Heart right ventricle (tissue), 16 donors: ENCODE measurements around the gene CABLES1. TPM values are rescaled to one million over a fixed set of nuclear protein-coding genes. Genes with fewer than 3 reads are reported as not detected.

Experiments
- ATAC-seq, 8 donors: fragments of 200-7000 bp; cut with Tn5 transposase; one replicate each; pipeline ENCODE4 v1.9.1; 2020; ENCODE audit warnings: mild to moderate bottlenecking in 8 of 8, moderate library complexity in 8 of 8, moderate number of reproducible peaks in 1 of 8
- DNase-seq, 2 donors: peaks; one replicate each; pipeline ENCODE4 v3.0.0-alpha.2; 2020
- H3K27ac ChIP-seq, 10 donors: fragments of 200-600 bp; sonication (generic) in 2 of 10; one replicate each; pipeline versions ENCODE4 v1.5.0 to v1.8.0; 2020 to 2022; ENCODE audit warnings: mild to moderate bottlenecking in 3 of 10
- H3K27me3 ChIP-seq, 7 donors: fragments of 200-600 bp; one replicate each; pipeline ENCODE4 v1.8.0; 2021 to 2022; ENCODE audit warnings: mild to moderate bottlenecking in 2 of 7
- H3K36me3 ChIP-seq, 9 donors: fragments of 200-600 bp; sonication (generic) in 1 of 9; one replicate each; pipeline versions ENCODE4 v1.5.0 to v1.8.0; 2020 to 2022; ENCODE audit warnings: mild to moderate bottlenecking in 2 of 9
- H3K4me1 ChIP-seq, 9 donors: fragments of 200-600 bp; sonication (generic) in 1 of 9; one replicate each; pipeline versions ENCODE4 v1.5.0 to v1.8.0; 2020 to 2022; ENCODE audit warnings: mild to moderate bottlenecking in 4 of 9
- H3K4me3 ChIP-seq, 10 donors: fragments of 200-600 bp; sonication (generic) in 2 of 10; one replicate each; pipeline versions ENCODE4 v1.5.0 to v1.8.0; 2020 to 2022; ENCODE audit warnings: mild to moderate bottlenecking in 7 of 10, moderate library complexity in 2 of 10
- H3K9me3 ChIP-seq, 11 donors: fragments of 200-600 bp in 10 of 11; sonication (generic) in 2 of 11; one replicate each; pipeline versions ENCODE4 v1.5.0 to v1.8.0; 2013 to 2022; ENCODE audit warnings: mild to moderate bottlenecking in 2 of 11, control low read depth in 1 of 11, moderate library complexity in 1 of 11
- WGBS, 2 donors: extraction: QIAGEN DNeasy Blood & Tissue Kit; methylation state at CpG; one replicate each; pipeline ENCODE4 v1.1.7; 2013; ENCODE audit warnings: inconsistent platforms in 1 of 2; 5-methylcytosine and 5-hydroxymethylcytosine counted together
- intact Hi-C, 10 donors: fragments of 100-400 bp; cut with DNase I; formaldehyde crosslinking; loops; one replicate each; pipeline versions ENCODE4 v1.11.1 to v1.14.2; 2022
- polyA plus RNA-seq, 2 donors: library from polyadenylated mRNA; stranded (reverse); fragments of 200-250 nt; gene quantifications; one replicate each; pipeline ENCODE4 v1.2.3, GENCODE V29; 2013
- total RNA-seq, 10 donors: library from RNA; stranded (reverse); fragmentation: NEBNext Ultra II Directional in 3 of 10; extraction: Animal tissue kit (Norgen Biotek cat#: 25700) in 3 of 10; gene quantifications; one replicate each; pipeline versions ENCODE4 v1.2.1 to v1.2.4, GENCODE V29; 2021 to 2023
- TF ChIP-seq, protein P1 (sequence below), 9 donors: fragments of 200-600 bp; sonication (generic) in 2 of 9; IDR thresholded peaks; one replicate each; pipeline versions ENCODE4 v1.5.0 to v1.8.0; 2021 to 2022; ENCODE audit warnings: antibody characterized with exemption in 9 of 9, mild to moderate bottlenecking in 5 of 9, moderate library complexity in 1 of 9
- donor health status: Arrhythmogenic right ventricular cardiomyopathy.
- donor health status: ischemic (EF 13 %, LVEDD 7.1; RV severe dilation, severe dysfunction).
- donor health status: healthy with polysubstance abuse.
- donor health status: DM: no; HTN: yes; CAD: no.
- donor health status: DM: no; HTN: no; CAD: no.
- donor health status: ischemic (EF 25% LVEDD 6.9; RV normal size, moderate dysfunction).
- donor health status: ischemic (EF 25% LVEDD 5.7; RV mildly dilated, moderate dysfunction).
- donor health status: healthy.
- donor health status: DM: yes; HTN: yes; CAD: no.
- donor health status: Ischemic cardiomyopathy.
- donor health status: ischemic (EF 35%, LVEDD 5.7; RV mildly dilated, moderate dysfunction).
- donor health status: nonischemic (EF 11% LVEDD 7.7; RV severe dilation, severe dysfunction).
- donor health status: DM: yes; HTN: yes; CAD: no.
- donor health status: PGD.
- donor health status: ischemic (EF 29% LVEDD 5.4; RV normal size, mild dysfunction).
- donor health status: nonischemic (EF 23%, LVEDD 6.1; RV moderate dilation, normal function).

The CABLES1 gene
- total and polyA plus RNA-seq, 12 donors: 1.0 to 2.2 (median 1.8) TPM

- H3K36me3 ChIP-seq: no peaks in the 10 kb centered on the region
- DNase-seq: no peak
- TF ChIP-seq, protein P1, sequence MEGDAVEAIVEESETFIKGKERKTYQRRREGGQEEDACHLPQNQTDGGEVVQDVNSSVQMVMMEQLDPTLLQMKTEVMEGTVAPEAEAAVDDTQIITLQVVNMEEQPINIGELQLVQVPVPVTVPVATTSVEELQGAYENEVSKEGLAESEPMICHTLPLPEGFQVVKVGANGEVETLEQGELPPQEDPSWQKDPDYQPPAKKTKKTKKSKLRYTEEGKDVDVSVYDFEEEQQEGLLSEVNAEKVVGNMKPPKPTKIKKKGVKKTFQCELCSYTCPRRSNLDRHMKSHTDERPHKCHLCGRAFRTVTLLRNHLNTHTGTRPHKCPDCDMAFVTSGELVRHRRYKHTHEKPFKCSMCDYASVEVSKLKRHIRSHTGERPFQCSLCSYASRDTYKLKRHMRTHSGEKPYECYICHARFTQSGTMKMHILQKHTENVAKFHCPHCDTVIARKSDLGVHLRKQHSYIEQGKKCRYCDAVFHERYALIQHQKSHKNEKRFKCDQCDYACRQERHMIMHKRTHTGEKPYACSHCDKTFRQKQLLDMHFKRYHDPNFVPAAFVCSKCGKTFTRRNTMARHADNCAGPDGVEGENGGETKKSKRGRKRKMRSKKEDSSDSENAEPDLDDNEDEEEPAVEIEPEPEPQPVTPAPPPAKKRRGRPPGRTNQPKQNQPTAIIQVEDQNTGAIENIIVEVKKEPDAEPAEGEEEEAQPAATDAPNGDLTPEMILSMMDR (IDR thresholded peaks at IDR 0.05): no peak
- peaks cover 0 to 17% (median 2%) of the 10 kb centered on the region in 9 donors for H3K4me1 ChIP-seq
- no peaks in the 10 kb centered on the region for H3K9me3 ChIP-seq
- peak in 1 of 8 donors; percentile 17 for ATAC-seq
- 91 to 92% methylated on average over 17 of the region's 17 CpGs for WGBS, 2 donors
- intact Hi-C loops: loop anchor here in 1 of 10 donors (10.0 kb wide), 1 partner anchor 48 kb away; no protein-coding TSS in a partner anchor
- H3K27me3 ChIP-seq: no peaks in the 10 kb centered on the region
- no peak overlapping the region for H3K27ac ChIP-seq
- no peak overlapping the region for H3K4me3 ChIP-seq
These were observed 41.6 kb downstream of the CABLES1 start for GRCh38 chr18:23176701-23177432.

- Histone ChIP-seq H3K36me3 (no peaks in the 10 kb centered on the region), H3K27ac (no peak overlapping the region), H3K4me1 (peaks cover 0 to 17% (median 2%) of the 10 kb centered on the region in 9 donors), H3K9me3 (no peaks in the 10 kb centered on the region), H3K27me3 (no peaks in the 10 kb centered on the region), H3K4me3 (no peak overlapping the region)
- ATAC-seq: peak in 1 of 8 donors; percentile 13
- WGBS, 2 donors: 90 to 92% methylated on average over 13 of the region's 13 CpGs
- DNase-seq: no peak
- TF ChIP-seq, protein P1 (IDR thresholded peaks at IDR 0.05): no peak
- intact Hi-C loops: loop anchor here in 1 of 10 donors (10.0 kb wide), 1 partner anchor 47 kb away; no protein-coding TSS in a partner anchor
These were observed 42.3 kb downstream of the CABLES1 start for GRCh38 chr18:23177433-23178072.

DNA sequence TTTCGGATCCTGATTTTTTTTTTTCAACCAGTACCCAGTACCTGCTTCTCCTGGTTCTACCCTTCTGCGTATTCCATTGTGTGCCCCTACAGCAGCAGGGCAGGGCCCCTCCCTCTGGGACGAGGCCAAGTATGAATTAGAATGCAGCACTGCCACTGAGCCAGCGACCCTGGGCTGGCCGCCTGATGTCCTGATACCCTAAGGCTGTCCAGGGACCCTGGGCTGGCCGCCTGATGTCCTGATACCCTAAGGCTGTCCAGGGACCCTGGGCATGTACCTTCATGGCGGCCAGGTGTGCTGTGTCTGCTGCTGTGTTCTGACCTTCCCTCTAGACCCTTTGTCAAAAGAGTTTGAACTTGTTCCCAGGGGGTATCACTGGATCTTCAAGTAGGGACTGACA lies 42.9 kb downstream of the CABLES1 start:
- intact Hi-C loops: loop anchor here in 1 of 10 donors (10.0 kb wide), 1 partner anchor 47 kb away; no protein-coding TSS in a partner anchor

GRCh38 chr18:23178661-23179081 lies 43.4 kb downstream of the CABLES1 start:
- Histone ChIP-seq H3K27me3 (no peaks in the 10 kb centered on the region), H3K9me3 (no peaks in the 10 kb centered on the region), H3K4me1 (peaks cover 0 to 21% (median 2%) of the 10 kb centered on the region in 9 donors), H3K36me3 (no peaks in the 10 kb centered on the region), H3K27ac (no peak overlapping the region), H3K4me3 (no peak overlapping the region)
- ATAC-seq (no peak), DNase-seq (no peak)
- TF ChIP-seq, protein P1 (IDR thresholded peaks at IDR 0.05): no peak
- intact Hi-C loops: loop anchor here in 1 of 10 donors (10.0 kb wide), 1 partner anchor 46 kb away; no protein-coding TSS in a partner anchor
- WGBS, 2 donors: 95 to 96% methylated on average over 6 of the region's 6 CpGs

More for the DNA sequence above, 42.9 kb downstream of the CABLES1 start:
- Histone ChIP-seq H3K36me3 (no peaks in the 10 kb centered on the region), H3K4me1 (peaks cover 0 to 21% (median 2%) of the 10 kb centered on the region in 9 donors), H3K4me3 (no peak overlapping the region), H3K27ac (no peak overlapping the region), H3K27me3 (no peaks in the 10 kb centered on the region), H3K9me3 (no peaks in the 10 kb centered on the region)
- ATAC-seq (no peak), DNase-seq (no peak)
- TF ChIP-seq, protein P1 (IDR thresholded peaks at IDR 0.05): no peak
- WGBS, 2 donors: 83 to 91% methylated on average over 7 of the region's 7 CpGs
